HG03108 (cell line): ENCODE data around the gene MASP1.
"Not testable (repeated sequence)": the region's sequence is repeated elsewhere in the genome, so short reads cannot be mapped to it uniquely, and the experiment has no call there.

Experiments
- ATAC-seq: cut with Tn5 transposase; IDR thresholded peaks from one replicate; pipeline ENCODE4 v1.9.1; 2021; ENCODE audit warnings: moderate library complexity; ENCODE audit not compliant: unreplicated experiment

Gene MASP1

GRCh38 chr3:187228740-187229139 is 62.8 kb downstream of the MASP1 start:
- ATAC-seq, result no peak

- no peak for ATAC-seq
Measured at GRCh38 chr3:187227658-187228258, 63.8 kb downstream of the MASP1 start.

GRCh38 chr3:187223799-187224198 is 67.7 kb downstream of the MASP1 start:
- no peak for ATAC-seq

- no peak for ATAC-seq
Measured at GRCh38 chr3:187222801-187223200, 68.7 kb downstream of the MASP1 start.

GRCh38 chr3:187215460-187215859 is 76.1 kb downstream of the MASP1 start:
- no peak for ATAC-seq

- ATAC-seq, result no peak
Measured at GRCh38 chr3:187213616-187214015, 77.9 kb downstream of the MASP1 start.

- ATAC-seq, result no peak
Measured at GRCh38 chr3:187212705-187213104, 78.8 kb downstream of the MASP1 start.

- ATAC-seq, result no peak
Measured at GRCh38 chr3:187212196-187212545, 79.4 kb downstream of the MASP1 start.

GRCh38 chr3:187211532-187212195 is 79.9 kb downstream of the MASP1 start:
- no peak for ATAC-seq

- peak; percentile 70 for ATAC-seq
Measured at GRCh38 chr3:187210545-187211327, 80.8 kb downstream of the MASP1 start.

- ATAC-seq, result no peak
Measured at GRCh38 chr3:187210091-187210490, 81.4 kb downstream of the MASP1 start.

GRCh38 chr3:187209491-187209890 is 82.0 kb downstream of the MASP1 start:
- ATAC-seq, result no peak

- ATAC-seq, result no peak
Measured at GRCh38 chr3:187208159-187208558, 83.4 kb downstream of the MASP1 start.

- ATAC-seq, result no peak
Measured at GRCh38 chr3:187207624-187208023, 83.9 kb downstream of the MASP1 start.

- no peak for ATAC-seq
Measured at GRCh38 chr3:187207062-187207461, 84.5 kb downstream of the MASP1 start.

- no peak for ATAC-seq
Measured at GRCh38 chr3:187205683-187206082, 85.9 kb downstream of the MASP1 start.

- ATAC-seq, result not testable (repeated sequence)
Measured at GRCh38 chr3:187199463-187200050, 92.0 kb downstream of the MASP1 start.

GRCh38 chr3:187198490-187198889 is 93.0 kb downstream of the MASP1 start:
- no peak for ATAC-seq

GRCh38 chr3:187197335-187197649 is 94.2 kb downstream of the MASP1 start, which contains the start of gene RTP1:
TSS of gene RTP1 (plus strand) at chr3:187197486. CDS start at chr3:187197516, 30 bp downstream.
- no peak for ATAC-seq

GRCh38 chr3:187196573-187197334 is 94.8 kb downstream of the MASP1 start:
- no peak for ATAC-seq

GRCh38 chr3:187193181-187193580 is 98.4 kb downstream of the MASP1 start:
- ATAC-seq, result no peak
